DND-41 (cell line): ENCODE data around the gene SIX2.

Experiments
- ATAC-seq: fragments of 200-7000 bp; cut with Tn5 transposase; 3 replicates; pipeline ENCODE4 v1.9.1; 2021; ENCODE audit warnings: low read depth; ENCODE audit not compliant: insufficient read depth
- DNase-seq: peaks from one replicate; pipeline ENCODE4 v3.0.0-alpha.2; 2020
- H2AFZ ChIP-seq: 2 replicates; pipeline ENCODE4 v1.6.0; 2012; ENCODE audit warnings: low read depth, low read length
- H3K27ac ChIP-seq: 2 replicates; pipeline ENCODE4 v1.5.1; 2012; ENCODE audit warnings: low read length, inconsistent platforms
- H3K27me3 ChIP-seq: fragments of 200-600 bp; sonication (generic); 2 replicates; pipeline ENCODE4 v1.6.0; 2012; ENCODE audit warnings: low read length, mild to moderate bottlenecking, inconsistent platforms; ENCODE audit not compliant: insufficient read depth, poor library complexity
- H3K36me3 ChIP-seq: 2 replicates; pipeline ENCODE4 v1.5.1; 2012; ENCODE audit warnings: low read length, inconsistent platforms; ENCODE audit not compliant: insufficient read depth
- H3K4me1 ChIP-seq: 2 replicates; pipeline ENCODE4 v1.5.1; 2012; ENCODE audit warnings: mild to moderate bottlenecking, low read length; ENCODE audit not compliant: insufficient read depth
- H3K4me2 ChIP-seq: 2 replicates; pipeline ENCODE4 v1.6.0; 2012; ENCODE audit warnings: mild to moderate bottlenecking, moderate library complexity, low read length, inconsistent platforms; ENCODE audit not compliant: insufficient read depth
- H3K4me3 ChIP-seq, 2 experiments: fragments of 200-600 bp in 1 of 2; shearing (Covaris generic) in 1 of 2; 2 replicates each; pipeline ENCODE4 v1.5.1; 2012 to 2016; ENCODE audit warnings: inconsistent platforms in 2 of 2, low read length in 2 of 2, mild to moderate bottlenecking in 2 of 2, low read depth in 1 of 2, moderate library complexity in 1 of 2
- H3K79me2 ChIP-seq: 2 replicates; pipeline ENCODE4 v1.6.0; 2012; ENCODE audit warnings: low read length, inconsistent platforms; ENCODE audit not compliant: insufficient read depth
- H3K9ac ChIP-seq: 2 replicates; pipeline ENCODE4 v1.6.0; 2012; ENCODE audit warnings: low read depth, mild to moderate bottlenecking, inconsistent platforms, low read length, moderate library complexity
- H3K9me3 ChIP-seq: 2 replicates; pipeline ENCODE4 v1.5.1; 2012; ENCODE audit warnings: low read length, moderate library complexity, mild to moderate bottlenecking, inconsistent platforms; ENCODE audit not compliant: insufficient read depth, severe bottlenecking
- H4K20me1 ChIP-seq: 2 replicates; pipeline ENCODE4 v1.6.0; 2012; ENCODE audit warnings: low read length; ENCODE audit not compliant: insufficient read depth
- CTCF ChIP-seq: IDR thresholded peaks from 2 replicates; pipeline ENCODE4 v1.5.1; 2012; ENCODE audit warnings: borderline replicate concordance, low read length, moderate library complexity, mild to moderate bottlenecking; ENCODE audit not compliant: poor library complexity, severe bottlenecking; ENCODE audit errors: extremely low read depth
- EZH2 ChIP-seq: IDR thresholded peaks from 3 replicates; pipeline ENCODE4 v1.6.1; 2012; ENCODE audit warnings: borderline replicate concordance, low read depth, mild to moderate bottlenecking, moderate library complexity, low read length, inconsistent platforms; ENCODE audit not compliant: severe bottlenecking

The SIX2 gene

GRCh38 chr2:45014016-45014702 lies 4.9 kb upstream of the SIX2 start:
- H3K36me3 ChIP-seq = no peaks in the 10 kb centered on the region
- no peak overlapping the region for H3K4me2 ChIP-seq
- H3K4me1 ChIP-seq = no peaks in the 10 kb centered on the region
- no peak overlapping the region for H3K9ac ChIP-seq
- H3K9me3 ChIP-seq = no peaks in the 10 kb centered on the region
- no peaks in the 10 kb centered on the region for H3K27me3 ChIP-seq
- TF ChIP-seq EZH2 (no peak), CTCF (no peak)
- H3K27ac ChIP-seq = no peak overlapping the region
- H4K20me1 ChIP-seq = no peaks in the 10 kb centered on the region
- ATAC-seq (no peak), DNase-seq (no peak)
- H2AFZ ChIP-seq = no peak overlapping the region
- no peaks in the 10 kb centered on the region for H3K79me2 ChIP-seq
- no peak overlapping the region for H3K4me3 ChIP-seq

GRCh38 chr2:45013229-45014015 lies 4.2 kb upstream of the SIX2 start:
- Histone ChIP-seq H3K27ac (no peak overlapping the region), H3K79me2 (no peaks in the 10 kb centered on the region), H3K9ac (no peak overlapping the region), H3K36me3 (no peaks in the 10 kb centered on the region), H3K4me3 (no peak overlapping the region), H3K4me1 (no peaks in the 10 kb centered on the region), H2AFZ (no peak overlapping the region), H3K4me2 (no peak overlapping the region), H3K27me3 (no peaks in the 10 kb centered on the region), H3K9me3 (no peaks in the 10 kb centered on the region), H4K20me1 (no peaks in the 10 kb centered on the region)
- TF ChIP-seq CTCF (no peak), EZH2 (no peak)
- DNase-seq (no peak), ATAC-seq (no peak)

- H3K4me2 ChIP-seq = no peak overlapping the region
- H3K9ac ChIP-seq = no peak overlapping the region
Observed at GRCh38 chr2:45012733-45013132, 3.5 kb upstream of the SIX2 start.

More at GRCh38 chr2:45012733-45013132, 3.5 kb upstream of the SIX2 start:
- Histone ChIP-seq H3K79me2 (no peaks in the 10 kb centered on the region), H3K9me3 (no peaks in the 10 kb centered on the region), H3K27ac (no peak overlapping the region), H3K36me3 (no peaks in the 10 kb centered on the region), H3K27me3 (no peaks in the 10 kb centered on the region), H3K4me1 (no peaks in the 10 kb centered on the region), H3K4me3 (no peak overlapping the region), H2AFZ (no peak overlapping the region), H4K20me1 (no peaks in the 10 kb centered on the region)
- DNase-seq = no peak
- no peak for ATAC-seq
- TF ChIP-seq EZH2 (no peak), CTCF (no peak)
